SK-N-SH (cell line): ENCODE results near the gene EIF4E1B. TPM values are rescaled to one million over a fixed set of nuclear protein-coding genes. Genes with fewer than 3 reads are reported as not detected.

Experiments used
- CTCF ChIA-PET: fragments of 300-600, 350-600 bp; formaldehyde crosslinking; extraction: SDS; loops from one replicate; lab custom pipeline; 2021; lab: Yijun Ruan, JAX
- POLR2A ChIA-PET: fragments of 350-600 bp; sonication (Branson Sonifier 250); formaldehyde crosslinking; extraction: SDS; loops from one replicate; lab custom pipeline; 2020; ENCODE audit warnings: antibody characterized with exemption, inconsistent platforms; lab: Yijun Ruan, JAX
- DNase-seq: peaks from one replicate; pipeline ENCODE4 v3.0.0; 2012
- H2AFZ ChIP-seq: fragments of 200-600 bp; sonication (generic); 2 replicates; pipeline ENCODE4 v1.8.1; 2016; ENCODE audit warnings: antibody characterized with exemption, mild to moderate bottlenecking, low read depth
- H3F3A ChIP-seq: fragments of 200-600 bp; sonication (generic); replicated peaks from 2 replicates; pipeline ENCODE3; 2016; ENCODE audit warnings: antibody characterized with exemption, mild to moderate bottlenecking; ENCODE audit not compliant: insufficient read depth
- H3K27ac ChIP-seq, 2 experiments: fragments of 200-500 bp in 1 of 2; fragments of 200-600 bp in 1 of 2; sonication (Bioruptor generic) in 1 of 2; sonication (generic), shearing (Covaris generic) in 1 of 2; 2 replicates each; pipeline versions ENCODE4 v1.5.1 to v1.6.1; 2014 to 2016; ENCODE audit warnings: low read depth in 2 of 2, inconsistent platforms in 1 of 2, low read length in 1 of 2, mild to moderate bottlenecking in 1 of 2, mixed read lengths in 1 of 2
- H3K27me3 ChIP-seq: fragments of 200-600 bp; sonication (generic), shearing (Covaris generic); 2 replicates; pipeline ENCODE4 v1.6.1; 2016; ENCODE audit warnings: mixed run types; ENCODE audit not compliant: insufficient read depth
- H3K36me3 ChIP-seq, 2 experiments: fragments of 200-500 bp in 1 of 2; fragments of 200-600 bp in 1 of 2; sonication (Bioruptor generic) in 1 of 2; sonication (generic) in 1 of 2; replicated peaks in 1 of 2; 2 replicates each; pipeline versions ENCODE3 to v1.5.1; 2014 to 2016; ENCODE audit warnings: low read length in 1 of 2, mild to moderate bottlenecking in 1 of 2; ENCODE audit not compliant: insufficient read depth in 2 of 2, control insufficient read depth in 1 of 2
- H3K4me1 ChIP-seq, 2 experiments: fragments of 200-500 bp in 1 of 2; fragments of 200-600 bp in 1 of 2; sonication (Bioruptor generic) in 1 of 2; sonication (generic), shearing (Covaris generic) in 1 of 2; 2 replicates each; pipeline versions ENCODE4 v1.5.1 to v1.6.1; 2014 to 2016; ENCODE audit warnings: low read depth in 1 of 2, low read length in 1 of 2, mixed run types in 1 of 2; ENCODE audit not compliant: insufficient read depth in 2 of 2, control insufficient read depth in 1 of 2
- H3K4me2 ChIP-seq: fragments of 200-600 bp; sonication (generic), shearing (Covaris generic); 2 replicates; pipeline ENCODE4 v1.6.1; 2017; ENCODE audit warnings: mixed run types
- H3K4me3 ChIP-seq, 2 experiments: fragments of 200-500 bp in 1 of 2; fragments of 200-600 bp in 1 of 2; sonication (Bioruptor generic) in 1 of 2; sonication (generic), shearing (Covaris generic) in 1 of 2; 2 replicates each; pipeline versions ENCODE4 v1.5.1 to v1.8.1; 2014 to 2016; ENCODE audit warnings: low read depth in 2 of 2, inconsistent platforms in 1 of 2, low read length in 1 of 2, mild to moderate bottlenecking in 1 of 2, mixed read lengths in 1 of 2, moderate library complexity in 1 of 2
- H3K79me2 ChIP-seq: fragments of 200-600 bp; sonication (generic); 2 replicates; pipeline ENCODE4 v1.8.1; 2017; ENCODE audit warnings: mild to moderate bottlenecking; ENCODE audit not compliant: insufficient read depth
- H3K9ac ChIP-seq: fragments of 200-600 bp; sonication (generic); 2 replicates; pipeline ENCODE4 v1.6.1; 2017; ENCODE audit warnings: mixed run types
- H3K9me2 ChIP-seq: fragments of 200-600 bp; sonication (generic); 2 replicates; pipeline ENCODE4 v1.6.1; 2017; ENCODE audit warnings: mixed run types
- H3K9me3 ChIP-seq: fragments of 200-600 bp; sonication (generic); 2 replicates; pipeline ENCODE4 v1.6.1; 2017; ENCODE audit warnings: mixed run types, mild to moderate bottlenecking, moderate library complexity
- H4K20me1 ChIP-seq: fragments of 200-600 bp; sonication (generic); 2 replicates; pipeline ENCODE4 v1.6.1; 2017; ENCODE audit warnings: mild to moderate bottlenecking, mixed run types; ENCODE audit not compliant: insufficient read depth
- CTCF ChIP-seq: fragments of 200-600 bp; sonication (generic); IDR thresholded peaks from 2 replicates; pipeline ENCODE4 v1.6.1; 2017; ENCODE audit warnings: antibody characterized with exemption, mild to moderate bottlenecking, moderate library complexity
- EZH2phosphoT487 ChIP-seq: fragments of 200-600 bp; sonication (generic); IDR thresholded peaks from 2 replicates; pipeline ENCODE4 v1.6.1; 2017; ENCODE audit warnings: low read depth, mixed run types, mild to moderate bottlenecking, antibody characterized with exemption, moderate library complexity, borderline replicate concordance
- JUND ChIP-seq: IDR thresholded peaks from 2 replicates; pipeline ENCODE4 v1.4.0; 2012
- MAX ChIP-seq: IDR thresholded peaks from 2 replicates; pipeline ENCODE4 v1.4.0; 2012; ENCODE audit warnings: low read depth
- NRF1 ChIP-seq: IDR thresholded peaks from 2 replicates; pipeline ENCODE4 v1.6.1; 2012; ENCODE audit warnings: low read depth, mild to moderate bottlenecking, low read length
- PBX3 ChIP-seq: IDR thresholded peaks from 2 replicates; pipeline ENCODE4; 2012
- POLR2AphosphoS5 ChIP-seq: IDR thresholded peaks from 2 replicates; pipeline ENCODE4 v1.6.1; 2012; ENCODE audit warnings: low read depth, low read length
- RAD21 ChIP-seq: IDR thresholded peaks from 2 replicates; pipeline ENCODE4 v1.6.1; 2012; ENCODE audit warnings: mild to moderate bottlenecking, low read length
- REST ChIP-seq: IDR thresholded peaks from 2 replicates; pipeline ENCODE4 v1.6.1; 2012; ENCODE audit warnings: mild to moderate bottlenecking, low read depth, low read length, moderate library complexity
- SIN3A ChIP-seq: IDR thresholded peaks from 2 replicates; pipeline ENCODE4 v1.6.1; 2012; ENCODE audit warnings: low read depth, mild to moderate bottlenecking, low read length, moderate library complexity, borderline replicate concordance
- SMC3 ChIP-seq: IDR thresholded peaks from 2 replicates; pipeline ENCODE4 v1.6.1; 2012; ENCODE audit warnings: low read depth, low read length, improper control_type of control experiment
- TAF1 ChIP-seq: IDR thresholded peaks from 2 replicates; pipeline ENCODE4 v1.6.1; 2012; ENCODE audit warnings: low read depth, mild to moderate bottlenecking, low read length, moderate library complexity, borderline replicate concordance
- TCF12 ChIP-seq: IDR thresholded peaks from 2 replicates; pipeline ENCODE4 v1.4.0; 2012
- TEAD4 ChIP-seq: IDR thresholded peaks from 2 replicates; pipeline ENCODE4 v1.4.0; 2012; ENCODE audit warnings: mild to moderate bottlenecking, borderline replicate concordance; ENCODE audit not compliant: insufficient read depth
- USF2 ChIP-seq: fragments of 150-350 bp; IDR thresholded peaks from 2 replicates; pipeline ENCODE4 v1.6.1; 2017; ENCODE audit warnings: antibody characterized with exemption, low read length, low read depth, borderline replicate concordance
- YY1 ChIP-seq: IDR thresholded peaks from 2 replicates; pipeline ENCODE4 v1.4.0; 2012; ENCODE audit warnings: low read depth, mild to moderate bottlenecking
- WGBS: methylation state at CpG from one replicate; pipeline ENCODE4 v1.1.6; 2017; ENCODE audit warnings: low lambda C conversion rate; 5-methylcytosine and 5-hydroxymethylcytosine counted together
- polyA plus RNA-seq, 3 experiments: library from polyadenylated mRNA; depleted of rRNA; stranded (reverse); fragments of >200 nt; gene quantifications; 2 replicates each; pipeline ENCODE4 v1.2.3, GENCODE V29; 2012

Gene EIF4E1B
- polyA plus RNA-seq, 1 of the 3 experiments (the other 2 are of a cell fraction), result not detected

- TF ChIP-seq CTCF (no peak), YY1 (no peak), TCF12 (no peak)
Measured at GRCh38 chr5:176646707-176647029, 16.2 kb downstream of the EIF4E1B start (continued).

- Histone ChIP-seq H3K36me3 (no peaks in the 10 kb centered on the region), H3K9ac (peak within 1 kb of the TSS; percentile 98), H3K27ac (peak within 1 kb of the TSS; percentile 52 to 87; a peak in 3 of 4 replicates), H3K79me2 (peaks cover 46% of the 10 kb centered on the region), H3K4me1 (peaks cover 4 to 42% of the 10 kb centered on the region in 2 experiments; a peak in 2 of 4 replicates), H3F3A (no peaks in the 10 kb centered on the region), H3K4me2 (peak within 1 kb of the TSS; percentile 99), H3K27me3 (no peaks in the 10 kb centered on the region), H4K20me1 (peaks cover 20% of the 10 kb centered on the region; the same call in 1 of the 2 replicates), H3K9me2 (no peaks in the 10 kb centered on the region), H2AFZ (peak within 1 kb of the TSS; percentile 96), H3K9me3 (no peaks in the 10 kb centered on the region), H3K4me3 (peak within 1 kb of the TSS; percentile 89 to 94)
- 0% methylated on average over 1 of the region's 63 CpGs for WGBS
- ChIA-PET POLR2A (interaction anchor here (0.5 to 1.9 kb wide), 10 partner anchors 9 to 919 kb away, joined by 3 to 7 read pairs (median 4); partner anchors contain the start of genes EIF4E1B, LMAN2, RNF44 and SNCB), CTCF (interaction anchor here (0.8 to 5.8 kb wide), 12 partner anchors 11 to 654 kb away, joined by 3 to 38 read pairs (median 6); partner anchors contain the start of genes CLTB, EIF4E1B, SNCB and ZNF346)
- DNase-seq, result peak; percentile 100
- TF ChIP-seq YY1 (peak; percentile 83), SIN3A (peak; percentile 70; the same call in 1 of the 2 replicates), MAX (peak; percentile 79), SMC3 (peak; percentile 66), RAD21 (peak; percentile 69), USF2 (0 out of 2 replicates have a peak, but pooled peaks have one; percentile 14), JUND (no peak), TEAD4 (0 out of 2 replicates have a peak, but pooled peaks have one; percentile 25), EZH2phosphoT487 (no peak), CTCF (peak; percentile 46), REST (peak; percentile 43; the same call in 1 of the 2 replicates), NRF1 (peak; percentile 69), POLR2AphosphoS5 (peak; percentile 95), PBX3 (peak; percentile 5; the same call in 1 of the 2 replicates), TAF1 (peak; percentile 90)
Measured at GRCh38 chr5:176647030-176647842, 16.8 kb downstream of the EIF4E1B start, which contains the start of gene TSPAN17. TSS of gene TSPAN17 (plus strand) at chr5:176647484. CDS start at chr5:176647616, 132 bp downstream.
